ENCODE measurements around the gene KLHL21. TPM values are rescaled to one million over a fixed set of nuclear protein-coding genes. Genes with fewer than 3 reads are reported as not detected.

KLHL21 gene
- total RNA-seq, 1 donor from 2014 or later, result 18.8 TPM

- Mint-ChIP-seq H3K27me3 (ENCODE audit: low read depth) (no peaks in the 10 kb centered on the region), H3K4me3 (peak overlapping the region; percentile 41), H3K9me3 (no peaks in the 10 kb centered on the region), H3K27ac (ENCODE audit: unreplicated experiment) (no peak overlapping the region), H3K36me3 (ENCODE audit: low read depth) (peaks cover 2% of the 10 kb centered on the region), H3K4me1 (no peaks in the 10 kb centered on the region)
- no peak for DNase-seq (ENCODE audit: low read depth, low spot score)
- no peak for TF ChIP-seq CTCF (conservative IDR thresholded peaks at IDR 0.05)
Observed at GRCh38 chr1:6593810-6594209, 8.9 kb downstream of the KLHL21 start.

- Mint-ChIP-seq H3K27ac (ENCODE audit: unreplicated experiment) (no peak overlapping the region), H3K36me3 (ENCODE audit: low read depth) (peaks cover 2% of the 10 kb centered on the region), H3K9me3 (no peaks in the 10 kb centered on the region), H3K4me3 (no peak overlapping the region), H3K4me1 (no peaks in the 10 kb centered on the region), H3K27me3 (ENCODE audit: low read depth) (no peaks in the 10 kb centered on the region)
- no peak for TF ChIP-seq CTCF (conservative IDR thresholded peaks at IDR 0.05)
- no peak for DNase-seq (ENCODE audit: low read depth, low spot score)
Observed at GRCh38 chr1:6592865-6593593, 9.6 kb downstream of the KLHL21 start.

- no peak for DNase-seq (ENCODE audit: low read depth, low spot score)
- no peak overlapping the region for H3K4me3 Mint-ChIP-seq
- no peak for TF ChIP-seq CTCF (conservative IDR thresholded peaks at IDR 0.05)
- H3K9me3 Mint-ChIP-seq, result no peaks in the 10 kb centered on the region
- H3K27ac Mint-ChIP-seq (ENCODE audit: unreplicated experiment), result no peak overlapping the region
- no peaks in the 10 kb centered on the region for H3K27me3 Mint-ChIP-seq (ENCODE audit: low read depth)
- H3K4me1 Mint-ChIP-seq, result no peaks in the 10 kb centered on the region
- H3K36me3 Mint-ChIP-seq (ENCODE audit: low read depth), result peaks cover 2% of the 10 kb centered on the region
Observed at GRCh38 chr1:6592441-6592840, 10.2 kb downstream of the KLHL21 start.

- Mint-ChIP-seq H3K4me3 (no peak overlapping the region), H3K4me1 (no peaks in the 10 kb centered on the region), H3K27me3 (ENCODE audit: low read depth) (no peaks in the 10 kb centered on the region), H3K9me3 (no peaks in the 10 kb centered on the region), H3K27ac (ENCODE audit: unreplicated experiment) (no peak overlapping the region), H3K36me3 (ENCODE audit: low read depth) (peaks cover 2% of the 10 kb centered on the region)
- DNase-seq (ENCODE audit: low read depth, low spot score), result no peak
- no peak for TF ChIP-seq CTCF (conservative IDR thresholded peaks at IDR 0.05)
Observed at GRCh38 chr1:6591644-6592043, 11.0 kb downstream of the KLHL21 start.

- no peak for DNase-seq (ENCODE audit: low read depth, low spot score)
- Mint-ChIP-seq H3K4me1 (no peaks in the 10 kb centered on the region), H3K9me3 (no peaks in the 10 kb centered on the region), H3K27me3 (ENCODE audit: low read depth) (no peaks in the 10 kb centered on the region), H3K4me3 (no peak overlapping the region), H3K27ac (ENCODE audit: unreplicated experiment) (no peak overlapping the region), H3K36me3 (ENCODE audit: low read depth) (peaks cover 2% of the 10 kb centered on the region)
- no peak for TF ChIP-seq CTCF (conservative IDR thresholded peaks at IDR 0.05)
Observed at GRCh38 chr1:6591222-6591621, 11.4 kb downstream of the KLHL21 start.

All from neural crest cell (in vitro differentiated cells).